HG02642 (cell line): ENCODE measurements around the gene DUSP6.
"Not testable (repeated sequence)": the region's sequence is repeated elsewhere in the genome, so short reads cannot be mapped to it uniquely, and the experiment has no call there.

Experiments used
- ATAC-seq: cut with Tn5 transposase; IDR thresholded peaks from one replicate; pipeline ENCODE4 v1.9.1; 2021; ENCODE audit warnings: mild to moderate bottlenecking; ENCODE audit not compliant: unreplicated experiment, poor library complexity

DUSP6 gene

DNA sequence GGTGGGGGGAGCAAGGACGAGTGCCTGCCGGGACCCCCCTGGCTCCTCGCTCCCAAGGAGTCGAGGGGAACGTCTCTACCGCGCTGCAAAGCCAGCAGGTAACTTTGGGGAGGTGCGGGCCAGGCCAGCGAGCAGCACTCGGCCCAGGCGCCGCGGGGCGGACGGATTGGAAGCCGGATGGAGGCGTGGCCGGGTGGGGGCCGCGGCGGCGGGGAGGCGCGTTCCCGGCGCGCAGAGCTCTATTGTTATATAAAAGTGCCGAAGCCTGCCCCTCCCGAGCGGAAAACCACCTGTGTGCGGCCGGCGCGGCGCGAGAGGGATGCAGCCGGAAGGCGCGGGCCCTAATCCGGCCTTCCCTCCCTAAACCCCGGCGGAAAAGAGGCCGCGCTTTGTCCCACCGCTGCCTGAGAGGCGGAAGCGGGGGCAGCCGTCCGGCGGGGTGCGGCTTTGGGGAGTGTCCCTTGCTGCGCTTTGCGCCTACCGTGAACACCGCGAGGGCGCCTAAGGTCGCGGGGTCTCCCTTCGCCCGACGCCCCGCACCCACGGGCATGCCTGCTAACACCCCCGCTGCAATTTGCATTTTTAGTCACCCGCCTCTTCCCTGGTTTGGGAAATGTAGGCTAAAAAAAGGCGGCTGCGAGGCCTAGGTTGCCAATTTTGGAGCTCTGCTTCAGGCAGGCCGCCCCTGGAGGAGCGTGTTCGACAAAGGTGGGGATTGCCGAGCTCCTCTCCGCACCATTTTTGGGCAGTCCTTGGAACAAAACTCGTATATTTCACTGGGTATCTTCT lies 1.7 kb upstream of the DUSP6 start:
- ATAC-seq: peak; percentile 35

DNA sequence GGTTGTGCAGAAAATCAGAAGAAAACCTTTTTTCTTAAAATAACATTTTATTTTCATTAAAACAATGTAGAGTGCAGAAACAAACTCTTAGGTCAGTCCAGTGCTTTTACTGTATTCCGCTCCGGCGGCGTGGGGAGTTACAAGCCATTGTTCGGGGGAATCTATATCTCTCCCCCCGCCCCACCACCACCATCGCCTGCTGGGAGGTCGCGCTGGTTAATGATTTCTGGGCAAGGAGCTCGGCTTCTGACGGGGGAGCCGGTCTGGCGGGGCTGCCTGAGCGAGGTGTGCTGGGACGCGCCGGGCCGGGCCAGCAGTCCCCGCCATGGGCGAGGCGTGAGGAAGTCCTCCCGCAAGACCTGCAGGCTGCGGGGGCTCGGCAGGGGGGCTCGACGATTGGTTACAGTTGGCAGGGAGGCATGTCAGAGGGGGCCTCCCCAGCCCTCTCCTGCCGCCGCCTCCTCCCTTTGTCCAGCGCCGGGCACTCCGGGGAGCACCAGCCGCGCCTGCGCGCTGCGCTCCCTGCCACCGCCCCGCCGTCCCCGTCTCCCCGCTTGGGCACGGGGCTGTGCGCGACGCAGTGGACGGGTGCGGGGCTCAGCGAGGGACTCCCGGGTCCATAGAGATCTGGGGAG lies 1.0 kb upstream of the DUSP6 start:
- ATAC-seq: peak; percentile 19

DNA sequence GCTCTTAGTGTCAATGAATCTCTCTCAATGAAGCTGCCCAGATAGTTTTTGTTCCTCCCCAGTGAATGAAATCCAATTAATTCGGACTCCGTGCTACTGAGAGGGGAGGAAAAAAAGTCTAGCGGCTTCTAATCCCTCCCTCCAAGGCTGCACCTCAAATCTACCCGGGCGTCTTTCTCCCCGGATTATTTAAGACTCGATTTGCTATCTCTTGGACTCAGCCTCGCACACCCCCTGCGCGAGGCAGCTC lies 134 bp downstream of the DUSP6 start:
- no peak for ATAC-seq

GRCh38 chr12:89351489-89352241 lies 636 bp downstream of the DUSP6 start:
- peak; percentile 27 for ATAC-seq

- no peak for ATAC-seq
Measured at GRCh38 chr12:89350630-89351488, 1.4 kb downstream of the DUSP6 start.

DNA sequence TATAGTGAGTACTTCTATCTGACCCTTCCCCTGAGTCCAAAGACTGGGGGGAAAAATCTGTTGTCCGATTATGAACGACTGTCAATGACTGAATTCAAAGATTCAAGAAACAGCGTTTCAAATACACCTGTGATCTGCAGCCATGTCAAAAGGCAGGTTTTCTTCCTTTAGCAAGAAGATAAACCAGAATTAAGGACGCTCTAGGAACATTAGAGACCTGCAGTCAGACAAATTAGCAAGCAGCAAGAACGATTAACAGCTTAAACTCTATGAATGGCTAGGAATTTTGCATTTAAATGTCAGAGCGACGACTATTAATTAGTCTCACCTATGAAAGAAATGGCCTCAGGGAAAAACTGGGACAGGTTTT lies 2.1 kb downstream of the DUSP6 start:
- no peak for ATAC-seq

DNA sequence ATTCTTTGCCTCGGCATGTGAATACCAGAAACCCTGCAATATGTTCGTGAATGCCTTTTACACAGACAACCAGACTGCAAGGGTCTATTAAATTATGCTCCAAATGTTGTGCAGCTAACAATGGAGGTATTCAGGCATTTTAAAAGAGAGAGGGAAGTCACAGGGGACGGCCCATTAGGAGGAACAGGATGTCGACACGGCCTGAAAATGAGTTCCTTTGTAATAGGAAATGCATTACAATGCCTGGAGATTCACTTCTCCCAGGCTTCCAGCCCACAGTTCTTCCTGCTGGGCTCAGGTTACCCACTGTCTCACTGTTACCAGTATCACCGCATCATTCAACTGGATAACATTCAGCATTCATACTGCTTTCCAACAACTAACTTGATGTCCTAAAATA lies 2.5 kb downstream of the DUSP6 start:
- ATAC-seq: no peak

DNA sequence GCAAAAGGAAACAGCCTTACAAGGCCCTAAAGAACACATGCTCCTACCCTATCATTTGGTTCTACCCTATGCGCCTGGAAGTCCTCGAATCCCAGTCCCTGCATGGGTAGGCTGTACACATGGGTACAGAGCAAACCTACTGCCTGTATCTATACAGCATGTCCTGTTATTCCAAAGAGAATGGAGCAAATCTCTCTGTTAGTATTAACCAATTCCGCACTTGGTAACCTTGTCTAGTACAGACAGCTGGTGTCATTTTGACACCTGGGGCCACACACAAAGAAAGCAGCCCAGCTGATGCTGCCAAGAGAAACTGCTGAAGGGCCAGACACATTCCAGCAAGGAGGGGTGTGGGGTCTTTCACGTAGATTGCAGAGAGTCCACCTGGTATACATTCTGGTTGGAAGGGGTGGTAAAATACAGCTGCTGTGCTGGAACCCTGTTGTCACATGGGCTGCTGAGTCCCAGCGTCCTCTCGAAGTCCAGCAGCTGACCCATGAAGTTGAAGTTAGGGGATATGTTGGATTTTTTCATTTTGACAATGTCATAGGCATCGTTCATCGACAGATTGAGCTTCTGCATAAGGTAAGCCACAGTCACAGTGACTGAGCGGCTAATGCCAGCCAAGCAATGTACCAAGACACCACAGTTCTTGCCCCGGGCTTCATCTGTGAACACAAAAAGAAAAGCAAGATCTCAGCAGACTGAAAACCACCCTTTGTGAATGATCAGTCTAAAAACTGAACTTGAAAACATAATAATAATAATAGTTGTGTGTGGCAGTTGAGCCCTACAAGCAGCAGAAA lies 3.2 kb downstream of the DUSP6 start:
- ATAC-seq: no peak

- no peak for ATAC-seq
Measured at GRCh38 chr12:89347325-89347829, 4.9 kb downstream of the DUSP6 start.

- peak; percentile 16 for ATAC-seq
Measured at GRCh38 chr12:89346741-89347324, 5.5 kb downstream of the DUSP6 start.

- peak; percentile 98 for ATAC-seq
Measured at GRCh38 chr12:89345830-89346740, 6.2 kb downstream of the DUSP6 start.

- ATAC-seq: no peak
Measured at GRCh38 chr12:89345376-89345775, 6.9 kb downstream of the DUSP6 start.

- no peak for ATAC-seq
Measured at GRCh38 chr12:89344862-89345202, 7.5 kb downstream of the DUSP6 start.

GRCh38 chr12:89344043-89344861 lies 8.0 kb downstream of the DUSP6 start:
- no peak for ATAC-seq

GRCh38 chr12:89343127-89343526 lies 9.2 kb downstream of the DUSP6 start:
- ATAC-seq: no peak

- ATAC-seq: no peak
Measured at GRCh38 chr12:89340861-89341260, 11.4 kb downstream of the DUSP6 start.

- ATAC-seq: no peak
Measured at GRCh38 chr12:89339526-89339925, 12.8 kb downstream of the DUSP6 start.

DNA sequence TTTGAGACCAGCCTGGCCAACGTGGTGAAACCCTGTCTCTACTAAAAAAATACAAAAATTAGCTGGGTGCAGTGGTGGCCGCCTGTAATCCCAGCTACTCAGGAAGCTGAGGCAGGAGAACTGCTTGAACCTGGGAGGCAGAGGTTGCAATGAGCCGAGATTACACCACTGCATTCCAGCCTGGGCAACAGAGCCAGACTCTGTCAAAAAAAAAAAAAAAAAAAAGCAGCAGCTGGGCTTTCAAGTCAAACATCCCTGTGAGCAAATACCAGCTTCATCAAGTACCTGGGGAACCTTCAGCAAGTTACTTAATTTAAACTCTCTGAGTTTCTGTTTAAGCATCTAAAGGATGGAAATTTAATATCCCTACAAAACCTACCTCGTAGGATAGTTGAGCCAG lies 15.2 kb downstream of the DUSP6 start:
- ATAC-seq: not testable (repeated sequence)
